GM12878 (cell line): ENCODE data around the gene PAM. TPM values are rescaled to one million over a fixed set of nuclear protein-coding genes. Genes with fewer than 3 reads are reported as not detected.

ENCODE experiments used
- ATAC-seq: fragments of 200-7000 bp; cut with Tn5 transposase; 3 replicates; pipeline ENCODE4 v1.9.1; 2020; ENCODE audit warnings: mild to moderate bottlenecking, moderate library complexity
- BruUV-seq: library from RNA; stranded (reverse); fragments of 400-500 nt; replicated peaks from 2 replicates; lab custom pipeline; 2021; lab: Mats Ljungman, UMichigan
- CTCF ChIA-PET: fragments of 300-600 bp; sonication (Branson Sonifier 250); formaldehyde crosslinking; extraction: SDS; loops from one replicate; lab custom pipeline; 2021; ENCODE audit warnings: inconsistent platforms; lab: Yijun Ruan, JAX
- POLR2A ChIA-PET: fragments of 350-600 bp; formaldehyde crosslinking; extraction: SDS; loops from one replicate; lab custom pipeline; 2021; ENCODE audit warnings: inconsistent platforms; lab: Charles Lee
- RAD21 ChIA-PET: fragments of 300-600 bp; sonication (Branson Sonifier 250); formaldehyde crosslinking; loops from one replicate; lab custom pipeline; 2023; ENCODE audit warnings: antibody characterized with exemption; ENCODE audit not compliant: unreplicated experiment; lab: Charles Lee
- SMC1A ChIA-PET: fragments of 300-600 bp; sonication (Branson Sonifier 250); formaldehyde crosslinking; loops from one replicate; lab custom pipeline; 2023; ENCODE audit not compliant: unreplicated experiment, uncharacterized antibody; lab: Charles Lee
- DNase-seq: peaks from one replicate; pipeline ENCODE4 v3.0.0-alpha.2; 2011; ENCODE audit warnings: low read depth, low spot score
- FAIRE-seq: peaks from 3 replicates; lab custom pipeline; 2011; peaks lifted over from hg19 to GRCh38; lab: Jason Lieb, UNC
- H2AFZ ChIP-seq: 2 replicates; pipeline ENCODE4 v1.6.0; 2011; ENCODE audit warnings: low read depth, low read length, control low read depth; ENCODE audit not compliant: control insufficient read depth
- H3K27ac ChIP-seq: 2 replicates; pipeline ENCODE4 v1.5.1; 2011; ENCODE audit warnings: control low read depth; ENCODE audit not compliant: control insufficient read depth, insufficient read depth
- H3K27me3 ChIP-seq, 2 experiments: replicated peaks in 1 of 2; 2 replicates each; pipeline versions ENCODE4 v1.6.0 to v1.6.1; 2011; ENCODE audit warnings: low read length in 1 of 2; ENCODE audit not compliant: control insufficient read depth in 2 of 2, insufficient read depth in 2 of 2
- H3K36me3 ChIP-seq, 2 experiments: 2 replicates each; pipeline ENCODE4 v1.5.1; 2011; ENCODE audit warnings: low read length in 1 of 2; ENCODE audit not compliant: control insufficient read depth in 2 of 2, insufficient read depth in 2 of 2
- H3K4me1 ChIP-seq: 2 replicates; pipeline ENCODE4 v1.6.1; 2011; ENCODE audit warnings: mild to moderate bottlenecking, low read length, moderate library complexity, mixed read lengths; ENCODE audit not compliant: control insufficient read depth, insufficient read depth
- H3K4me2 ChIP-seq: 2 replicates; pipeline ENCODE4 v1.6.0; 2011; ENCODE audit warnings: control low read depth; ENCODE audit not compliant: control insufficient read depth, insufficient read depth
- H3K4me3 ChIP-seq: fragments of 200-600 bp; sonication (generic); 2 replicates; pipeline ENCODE4 v1.5.1; 2016
- H3K79me2 ChIP-seq: 2 replicates; pipeline ENCODE4 v1.6.0; 2011; ENCODE audit warnings: low read length; ENCODE audit not compliant: control insufficient read depth, insufficient read depth
- H3K9ac ChIP-seq: 2 replicates; pipeline ENCODE4 v1.8.0; 2011; ENCODE audit warnings: low read length, control low read depth, mixed read lengths; ENCODE audit not compliant: control insufficient read depth, insufficient read depth
- H3K9me3 ChIP-seq: replicated peaks from 3 replicates; pipeline ENCODE4 v1.5.1; 2011; ENCODE audit warnings: mild to moderate bottlenecking, low read length; ENCODE audit not compliant: control insufficient read depth, insufficient read depth
- H4K20me1 ChIP-seq: 2 replicates; pipeline ENCODE4 v1.6.0; 2011; ENCODE audit not compliant: control insufficient read depth, insufficient read depth
- ASH2L ChIP-seq: fragments of 300-600, 200-600 bp; sonication (generic); IDR thresholded peaks from 2 replicates; pipeline ENCODE4 v1.6.1; 2017; ENCODE audit warnings: low read depth, mild to moderate bottlenecking, borderline replicate concordance
- CBFB ChIP-seq: IDR thresholded peaks from 2 replicates; pipeline ENCODE4 v1.6.1; 2016; ENCODE audit warnings: antibody characterized with exemption, low read depth
- CBX3 ChIP-seq: fragments of 200-600 bp; sonication (generic); IDR thresholded peaks from 2 replicates; pipeline ENCODE4 v1.6.1; 2016; ENCODE audit warnings: low read depth, borderline replicate concordance
- CHD2 ChIP-seq: IDR thresholded peaks from 2 replicates; pipeline ENCODE4 v1.6.1; 2011; ENCODE audit warnings: low read depth, low read length, improper control_type of control experiment, borderline replicate concordance
- FOXM1 ChIP-seq: IDR thresholded peaks from 2 replicates; pipeline ENCODE4 v1.6.1; 2012; ENCODE audit warnings: low read depth, mild to moderate bottlenecking, inconsistent platforms, low read length, moderate library complexity
- HDAC6 ChIP-seq: fragments of 200-600 bp; sonication (generic); IDR thresholded peaks from one replicate; pipeline ENCODE4 v1.8.0; 2017; ENCODE audit warnings: antibody characterized with exemption; ENCODE audit not compliant: unreplicated experiment
- JUND ChIP-seq: IDR thresholded peaks from 2 replicates; pipeline ENCODE4 v1.6.1; 2012; ENCODE audit warnings: low read depth, mild to moderate bottlenecking, low read length, improper control_type of control experiment, moderate library complexity
- MEF2A ChIP-seq: IDR thresholded peaks from 2 replicates; pipeline ENCODE4 v1.6.1; 2011; ENCODE audit warnings: low read depth, mild to moderate bottlenecking, low read length, moderate library complexity; ENCODE audit not compliant: insufficient read depth
- MTA2 ChIP-seq: fragments of 450-650 bp; IDR thresholded peaks from 2 replicates; pipeline ENCODE4 v1.6.1; 2016; ENCODE audit warnings: low read depth, mild to moderate bottlenecking, moderate library complexity
- NBN ChIP-seq: fragments of 450-650 bp; IDR thresholded peaks from 2 replicates; pipeline ENCODE4 v1.6.1; 2016
- POLR2AphosphoS2 ChIP-seq: IDR thresholded peaks from 2 replicates; pipeline ENCODE4 v1.6.1; 2011; ENCODE audit warnings: low read depth, mild to moderate bottlenecking, low read length, improper control_type of control experiment, moderate library complexity
- RAD21 ChIP-seq: IDR thresholded peaks from 2 replicates; pipeline ENCODE4 v1.6.1; 2011; ENCODE audit warnings: mild to moderate bottlenecking, low read depth, low read length, moderate library complexity; ENCODE audit not compliant: insufficient read depth
- RB1 ChIP-seq: fragments of 450-650 bp; formaldehyde crosslinking; IDR thresholded peaks from 2 replicates; pipeline ENCODE4 v1.6.1; 2017; ENCODE audit warnings: mild to moderate bottlenecking, borderline replicate concordance
- RBBP5 ChIP-seq: fragments of 200-600 bp; sonication (generic); conservative IDR thresholded peaks from 2 replicates; pipeline ENCODE4 v1.6.1; 2016
- SIN3A ChIP-seq: IDR thresholded peaks from 2 replicates; pipeline ENCODE4 v1.6.1; 2012; ENCODE audit warnings: low read depth, low read length, improper control_type of control experiment
- SPI1 ChIP-seq: IDR thresholded peaks from 2 replicates; pipeline ENCODE4 v1.6.1; 2011; ENCODE audit warnings: low read depth, mild to moderate bottlenecking, low read length, moderate library complexity, borderline replicate concordance; ENCODE audit not compliant: insufficient read depth
- TAF1 ChIP-seq: IDR thresholded peaks from 2 replicates; pipeline ENCODE4 v1.6.1; 2011; ENCODE audit warnings: mild to moderate bottlenecking, low read depth, low read length, borderline replicate concordance
- WGBS: methylation state at CpG from one replicate; pipeline ENCODE4 v1.1.6; 2016; ENCODE audit warnings: low lambda C conversion rate; ENCODE audit not compliant: insufficient replicate concordance, insufficient coverage; ENCODE audit errors: missing lambda C conversion rate; 5-methylcytosine and 5-hydroxymethylcytosine counted together
- in situ Hi-C: fragments of 300-500 bp; cut with MboI; formaldehyde crosslinking; loops from 9 replicates; pipeline ENCODE4 v1.14.3; 2018; ENCODE audit warnings: mixed read lengths
- intact Hi-C: fragments of 100-400 bp; cut with micrococcal nuclease; formaldehyde crosslinking; loops from one replicate; pipeline ENCODE4 v1.14.2; 2022; ENCODE audit not compliant: unreplicated experiment
- polyA plus RNA-seq, 11 experiments: library from polyadenylated mRNA; depleted of rRNA in 4 of 11; unstranded in 6 of 11; stranded (reverse) in 5 of 11; fragments of >200 nt; fragmentation: Nextera tagmentation in 4 of 11; fragmentation: Illumina TruSeq in 1 of 11; extraction: Ambion mirVana in 4 of 11; extraction: Trizol in 1 of 11; gene quantifications; 1 replicate in 1 of 11; 2 replicates in 10 of 11; pipeline versions ENCODE4 v1.2.1 to v1.2.3, GENCODE V29; 2011 to 2016; ENCODE audit warnings: inconsistent platforms in 2 of 11, missing spikeins in 2 of 11, low read depth in 1 of 11
- total RNA-seq, 4 experiments: library from RNA; depleted of rRNA in 3 of 4; stranded (reverse); fragments of >200 nt in 3 of 4; fragmentation: Illumina TruSeq in 1 of 4; extraction: Trizol in 1 of 4; gene quantifications; 2 replicates each; pipeline versions ENCODE4 v1.2.1 to v1.2.3, GENCODE V29; 2013 to 2021
- TF ChIP-seq, protein P1 (sequence below): fragments of 450-650 bp; IDR thresholded peaks from 2 replicates; pipeline ENCODE4 v1.6.1; 2016; ENCODE audit warnings: mild to moderate bottlenecking, moderate library complexity, borderline replicate concordance
- TF ChIP-seq, protein P2 (sequence below): fragments of 450-650 bp; IDR thresholded peaks from 2 replicates; pipeline ENCODE4 v1.6.1; 2016; ENCODE audit warnings: mild to moderate bottlenecking

PAM gene
- total and polyA plus RNA-seq, 10 of the 15 experiments (the other 5 are each of a cell fraction or from before 2014, with no cell fraction given): 5.5 to 72.5 (median 15.4) TPM

DNA sequence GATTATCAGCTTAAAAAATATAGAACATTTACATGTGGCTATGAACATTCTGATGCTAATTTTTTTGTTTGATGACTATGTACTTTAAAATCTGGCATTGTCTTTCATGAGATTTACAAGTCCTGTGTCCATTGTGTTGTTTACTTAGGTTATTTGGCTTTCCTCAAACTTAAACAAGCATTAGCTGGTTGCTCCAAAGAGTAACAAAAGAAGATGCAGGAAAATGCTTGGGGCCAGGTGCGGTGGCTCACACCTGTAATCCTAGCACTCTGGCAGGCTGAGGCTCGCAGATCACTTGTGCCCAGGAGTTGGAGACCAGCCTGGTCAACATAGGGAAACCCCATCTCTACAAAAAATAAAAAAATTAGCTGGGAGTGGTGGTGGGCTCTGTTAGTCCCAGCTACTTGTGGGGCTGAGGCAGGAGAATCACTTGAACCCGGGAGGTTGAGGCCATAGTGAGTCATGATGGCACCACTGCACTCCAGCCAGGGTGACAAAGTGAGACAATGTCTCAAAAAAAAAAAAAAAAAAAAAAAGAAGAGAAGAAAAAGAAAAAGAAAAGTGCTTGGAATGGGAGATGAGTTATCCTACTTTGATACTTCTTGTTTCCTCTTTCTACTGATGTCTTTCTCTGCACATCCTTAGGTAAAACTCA is 39.7 kb downstream of the PAM start (continued):
- TF ChIP-seq CBFB: no peak
- TF ChIP-seq RBBP5: no peak
- TF ChIP-seq, all 136 proteins: peak for 0

DNA sequence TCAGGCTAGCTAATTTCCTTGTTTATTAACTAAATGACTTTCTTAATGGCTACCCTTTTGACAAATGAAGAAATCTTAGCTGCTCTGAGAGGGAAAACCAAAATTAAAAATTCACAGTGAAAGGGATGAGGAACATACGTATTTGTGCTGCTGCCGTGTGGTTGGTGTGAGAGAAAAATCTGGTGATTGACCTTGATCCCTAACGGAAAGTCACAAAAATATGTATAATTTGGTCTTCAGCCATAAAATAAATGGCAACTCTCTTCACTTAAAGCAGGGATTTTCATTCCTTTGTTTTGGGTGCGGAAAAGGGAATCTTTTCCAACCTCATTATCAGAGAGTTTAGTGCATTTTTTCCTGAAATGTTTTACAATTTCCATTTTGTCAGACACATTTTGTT is 40.4 kb downstream of the PAM start:
- no peak for ATAC-seq
- intact Hi-C loops: no loop called here
- in situ Hi-C loops: no loop called here
- TF ChIP-seq HDAC6 (no peak), CBX3 (no peak), TAF1 (no peak), POLR2AphosphoS2 (no peak), ASH2L (no peak), SIN3A (no peak), RAD21 (no peak), CHD2 (no peak), MEF2A (no peak), RB1 (no peak), MTA2 (no peak), NBN (no peak), FOXM1 (no peak), SPI1 (no peak), JUND (no peak)
- TF ChIP-seq, protein P1, sequence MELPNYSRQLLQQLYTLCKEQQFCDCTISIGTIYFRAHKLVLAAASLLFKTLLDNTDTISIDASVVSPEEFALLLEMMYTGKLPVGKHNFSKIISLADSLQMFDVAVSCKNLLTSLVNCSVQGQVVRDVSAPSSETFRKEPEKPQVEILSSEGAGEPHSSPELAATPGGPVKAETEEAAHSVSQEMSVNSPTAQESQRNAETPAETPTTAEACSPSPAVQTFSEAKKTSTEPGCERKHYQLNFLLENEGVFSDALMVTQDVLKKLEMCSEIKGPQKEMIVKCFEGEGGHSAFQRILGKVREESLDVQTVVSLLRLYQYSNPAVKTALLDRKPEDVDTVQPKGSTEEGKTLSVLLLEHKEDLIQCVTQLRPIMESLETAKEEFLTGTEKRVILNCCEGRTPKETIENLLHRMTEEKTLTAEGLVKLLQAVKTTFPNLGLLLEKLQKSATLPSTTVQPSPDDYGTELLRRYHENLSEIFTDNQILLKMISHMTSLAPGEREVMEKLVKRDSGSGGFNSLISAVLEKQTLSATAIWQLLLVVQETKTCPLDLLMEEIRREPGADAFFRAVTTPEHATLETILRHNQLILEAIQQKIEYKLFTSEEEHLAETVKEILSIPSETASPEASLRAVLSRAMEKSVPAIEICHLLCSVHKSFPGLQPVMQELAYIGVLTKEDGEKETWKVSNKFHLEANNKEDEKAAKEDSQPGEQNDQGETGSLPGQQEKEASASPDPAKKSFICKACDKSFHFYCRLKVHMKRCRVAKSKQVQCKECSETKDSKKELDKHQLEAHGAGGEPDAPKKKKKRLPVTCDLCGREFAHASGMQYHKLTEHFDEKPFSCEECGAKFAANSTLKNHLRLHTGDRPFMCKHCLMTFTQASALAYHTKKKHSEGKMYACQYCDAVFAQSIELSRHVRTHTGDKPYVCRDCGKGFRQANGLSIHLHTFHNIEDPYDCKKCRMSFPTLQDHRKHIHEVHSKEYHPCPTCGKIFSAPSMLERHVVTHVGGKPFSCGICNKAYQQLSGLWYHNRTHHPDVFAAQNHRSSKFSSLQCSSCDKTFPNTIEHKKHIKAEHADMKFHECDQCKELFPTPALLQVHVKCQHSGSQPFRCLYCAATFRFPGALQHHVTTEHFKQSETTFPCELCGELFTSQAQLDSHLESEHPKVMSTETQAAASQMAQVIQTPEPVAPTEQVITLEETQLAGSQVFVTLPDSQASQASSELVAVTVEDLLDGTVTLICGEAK: no peak
- TF ChIP-seq, protein P2, sequence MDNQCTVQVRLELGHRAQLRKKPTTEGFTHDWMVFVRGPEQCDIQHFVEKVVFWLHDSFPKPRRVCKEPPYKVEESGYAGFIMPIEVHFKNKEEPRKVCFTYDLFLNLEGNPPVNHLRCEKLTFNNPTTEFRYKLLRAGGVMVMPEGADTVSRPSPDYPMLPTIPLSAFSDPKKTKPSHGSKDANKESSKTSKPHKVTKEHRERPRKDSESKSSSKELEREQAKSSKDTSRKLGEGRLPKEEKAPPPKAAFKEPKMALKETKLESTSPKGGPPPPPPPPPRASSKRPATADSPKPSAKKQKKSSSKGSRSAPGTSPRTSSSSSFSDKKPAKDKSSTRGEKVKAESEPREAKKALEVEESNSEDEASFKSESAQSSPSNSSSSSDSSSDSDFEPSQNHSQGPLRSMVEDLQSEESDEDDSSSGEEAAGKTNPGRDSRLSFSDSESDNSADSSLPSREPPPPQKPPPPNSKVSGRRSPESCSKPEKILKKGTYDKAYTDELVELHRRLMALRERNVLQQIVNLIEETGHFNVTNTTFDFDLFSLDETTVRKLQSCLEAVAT: no peak

More for the DNA sequence above, 40.4 kb downstream of the PAM start:
- no peak overlapping the region for H3K4me2 ChIP-seq
- ChIA-PET CTCF (interaction anchor here (4.0 kb wide), 1 partner anchor 14 kb away, joined by 19 read pairs; no protein-coding TSS in a partner anchor), RAD21 (no interaction called here), SMC1A (interaction anchor here (1.2 to 1.3 kb wide), 2 partner anchors 14 to 175 kb away, joined by 3 read pairs; no protein-coding TSS in a partner anchor), POLR2A (no interaction called here)
- FAIRE-seq (no peak), DNase-seq (no peak)
- H3K27ac ChIP-seq: no peak overlapping the region
- no TSS peak for BruUV-seq
- no peaks in the 10 kb centered on the region for H3K9me3 ChIP-seq
- H3K4me3 ChIP-seq: no peak overlapping the region
- peaks cover 1% of the 10 kb centered on the region for H3K79me2 ChIP-seq
- 77% methylated on average over 4 of the region's 4 CpGs for WGBS
- no peaks in the 10 kb centered on the region for H4K20me1 ChIP-seq
- H2AFZ ChIP-seq: no peak overlapping the region
- no peak overlapping the region for H3K9ac ChIP-seq
- H3K36me3 ChIP-seq: no peaks in the 10 kb centered on the region
- no peaks in the 10 kb centered on the region for H3K4me1 ChIP-seq
- H3K27me3 ChIP-seq: no peaks in the 10 kb centered on the region
